ENCODE data around the gene DNAJC13. TPM values are rescaled to one million over a fixed set of nuclear protein-coding genes. Genes with fewer than 3 reads are reported as not detected.
A peak's percentile ranks its signal among the peaks of the same experiment; 100 is the strongest.

Gene DNAJC13
- total and polyA plus RNA-seq, 7 donors = 9.0 to 55.9 (median 33.2) TPM

DNA sequence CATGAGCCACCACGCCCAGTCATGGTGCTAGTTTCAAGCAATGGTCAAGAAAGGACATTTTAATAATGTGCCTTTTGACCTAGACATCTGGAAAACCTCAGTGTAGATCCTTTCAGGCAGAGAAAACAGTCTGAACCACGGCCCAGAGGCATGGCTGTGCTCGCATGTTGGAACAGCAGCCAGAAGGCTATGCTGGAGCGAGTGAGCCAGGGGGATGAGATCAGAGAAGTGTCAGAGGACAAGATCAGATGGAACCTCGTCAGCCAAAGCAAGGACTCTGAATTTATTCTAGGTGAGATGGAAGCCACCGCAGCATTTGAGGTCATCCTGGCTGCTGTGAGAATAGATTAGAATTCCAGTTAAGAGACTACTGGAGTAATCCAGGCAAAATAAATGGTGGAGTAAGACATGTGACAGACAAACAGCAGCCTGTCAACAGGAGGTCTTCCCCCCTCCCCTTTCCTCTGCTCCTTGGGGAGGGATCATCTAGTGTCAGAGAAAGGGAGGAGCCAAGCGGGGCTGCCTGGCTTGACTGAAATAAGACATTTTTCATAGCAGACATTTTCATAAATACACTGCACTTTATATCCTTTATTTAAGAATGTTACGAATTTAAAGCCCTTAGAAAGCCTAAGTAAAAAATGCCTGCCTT lies 139.3 kb downstream of the DNAJC13 start:
- peaks cover 0 to 4% (median 0%) of the 10 kb centered on the region in 4 donors for H3K4me1 ChIP-seq
- no peaks in the 10 kb centered on the region for H3K27me3 ChIP-seq
- H3K4me3 ChIP-seq = no peak overlapping the region
- H3K27ac ChIP-seq = peak overlapping the region; percentile 29 to 61 (median 30)
- intact Hi-C loops (cut with DNase I) = no loop called here
- peak; percentile 90 for DNase-seq
- H3K36me3 ChIP-seq = peaks cover 0 to 32% (median 5%) of the 10 kb centered on the region in 4 donors
- WGBS, 2 donors = 87 to 92% methylated on average over 8 of the region's 8 CpGs
- H3K9me3 ChIP-seq = no peaks in the 10 kb centered on the region
- TF ChIP-seq, protein P1, sequence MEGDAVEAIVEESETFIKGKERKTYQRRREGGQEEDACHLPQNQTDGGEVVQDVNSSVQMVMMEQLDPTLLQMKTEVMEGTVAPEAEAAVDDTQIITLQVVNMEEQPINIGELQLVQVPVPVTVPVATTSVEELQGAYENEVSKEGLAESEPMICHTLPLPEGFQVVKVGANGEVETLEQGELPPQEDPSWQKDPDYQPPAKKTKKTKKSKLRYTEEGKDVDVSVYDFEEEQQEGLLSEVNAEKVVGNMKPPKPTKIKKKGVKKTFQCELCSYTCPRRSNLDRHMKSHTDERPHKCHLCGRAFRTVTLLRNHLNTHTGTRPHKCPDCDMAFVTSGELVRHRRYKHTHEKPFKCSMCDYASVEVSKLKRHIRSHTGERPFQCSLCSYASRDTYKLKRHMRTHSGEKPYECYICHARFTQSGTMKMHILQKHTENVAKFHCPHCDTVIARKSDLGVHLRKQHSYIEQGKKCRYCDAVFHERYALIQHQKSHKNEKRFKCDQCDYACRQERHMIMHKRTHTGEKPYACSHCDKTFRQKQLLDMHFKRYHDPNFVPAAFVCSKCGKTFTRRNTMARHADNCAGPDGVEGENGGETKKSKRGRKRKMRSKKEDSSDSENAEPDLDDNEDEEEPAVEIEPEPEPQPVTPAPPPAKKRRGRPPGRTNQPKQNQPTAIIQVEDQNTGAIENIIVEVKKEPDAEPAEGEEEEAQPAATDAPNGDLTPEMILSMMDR (IDR thresholded peaks at IDR 0.05) = no peak
- TF ChIP-seq POLR2AphosphoS5 (IDR thresholded peaks at IDR 0.05) = peak; percentile 7 to 70 (median 43)

DNA sequence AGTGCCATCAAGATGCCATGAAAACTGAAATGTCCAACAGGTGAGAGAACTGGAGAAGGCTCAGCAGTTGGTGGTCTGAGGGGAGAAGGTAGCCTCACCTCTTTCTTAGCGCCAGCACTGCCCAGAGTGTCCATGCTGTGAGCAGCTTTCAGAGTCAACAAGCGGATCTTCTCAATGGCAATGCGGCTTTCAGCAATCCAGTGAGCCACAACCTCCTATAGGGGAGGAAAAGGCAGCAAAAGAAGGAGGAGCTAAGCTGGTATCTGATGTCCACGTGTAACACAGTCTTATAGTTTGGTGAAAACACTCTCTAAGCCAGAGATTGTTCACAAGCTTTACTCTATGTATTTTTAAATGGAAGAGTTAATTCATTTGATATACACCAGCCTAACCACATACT lies 143.7 kb downstream of the DNAJC13 start:
- Histone ChIP-seq H3K36me3 (peaks cover 0 to 35% (median 5%) of the 10 kb centered on the region in 4 donors), H3K4me3 (no peak overlapping the region), H3K4me1 (no peaks in the 10 kb centered on the region), H3K27ac (no peak overlapping the region), H3K9me3 (no peaks in the 10 kb centered on the region), H3K27me3 (no peaks in the 10 kb centered on the region)
- intact Hi-C loops (cut with DNase I) = no loop called here
- DNase-seq = no peak
- WGBS, 2 donors = 82 to 89% methylated on average over 4 of the region's 4 CpGs
- TF ChIP-seq POLR2AphosphoS5 (IDR thresholded peaks at IDR 0.05) = no peak
- TF ChIP-seq, protein P1 (IDR thresholded peaks at IDR 0.05) = no peak
- no peak for TF ChIP-seq POLR2A (IDR thresholded peaks at IDR 0.05)
- TF ChIP-seq EP300 (IDR thresholded peaks at IDR 0.05) = no peak

DNA sequence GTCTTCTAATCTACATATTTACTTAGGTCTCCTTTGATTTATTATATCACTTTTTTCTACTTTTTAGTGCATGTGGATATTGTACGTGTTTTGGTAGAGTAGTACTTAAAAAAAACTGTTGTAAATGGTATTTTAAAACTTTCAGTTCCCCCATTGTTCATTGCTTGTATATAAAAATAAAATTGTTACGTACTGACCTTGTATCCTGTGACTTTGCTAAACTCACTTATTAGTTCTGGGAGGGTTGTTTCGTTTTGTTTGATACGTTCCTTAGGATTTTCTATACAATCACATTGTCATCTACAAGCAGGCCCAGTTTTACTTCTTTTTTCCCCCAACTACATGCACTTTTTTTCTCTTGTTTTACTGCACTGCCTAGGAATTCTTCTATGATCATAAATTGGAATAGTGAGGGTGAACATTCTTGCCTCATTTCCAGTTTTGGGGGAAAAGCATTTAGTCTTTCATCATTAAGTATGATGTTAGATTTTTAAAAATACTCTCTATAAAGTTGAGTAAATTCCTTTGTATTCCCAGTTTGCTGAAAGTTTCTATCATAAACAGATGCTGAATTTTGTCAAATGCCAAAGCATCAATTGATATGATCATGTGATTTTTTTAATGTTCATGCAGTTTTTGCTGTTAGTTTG lies 146.2 kb downstream of the DNAJC13 start:
- no peak for DNase-seq
- peaks cover 0 to 24% (median 3%) of the 10 kb centered on the region in 4 donors for H3K36me3 ChIP-seq
- no peaks in the 10 kb centered on the region for H3K27me3 ChIP-seq
- intact Hi-C loops (cut with DNase I) = no loop called here
- 79 to 91% methylated on average over 4 of the region's 4 CpGs for WGBS, 2 donors
- TF ChIP-seq POLR2AphosphoS5 (IDR thresholded peaks at IDR 0.05) = no peak
- TF ChIP-seq EP300 (IDR thresholded peaks at IDR 0.05) = no peak
- no peak for TF ChIP-seq POLR2A (IDR thresholded peaks at IDR 0.05)
- TF ChIP-seq, protein P1 (IDR thresholded peaks at IDR 0.05) = no peak
- no peak overlapping the region for H3K27ac ChIP-seq
- H3K4me3 ChIP-seq = no peak overlapping the region
- no peaks in the 10 kb centered on the region for H3K9me3 ChIP-seq
- no peaks in the 10 kb centered on the region for H3K4me1 ChIP-seq

DNA sequence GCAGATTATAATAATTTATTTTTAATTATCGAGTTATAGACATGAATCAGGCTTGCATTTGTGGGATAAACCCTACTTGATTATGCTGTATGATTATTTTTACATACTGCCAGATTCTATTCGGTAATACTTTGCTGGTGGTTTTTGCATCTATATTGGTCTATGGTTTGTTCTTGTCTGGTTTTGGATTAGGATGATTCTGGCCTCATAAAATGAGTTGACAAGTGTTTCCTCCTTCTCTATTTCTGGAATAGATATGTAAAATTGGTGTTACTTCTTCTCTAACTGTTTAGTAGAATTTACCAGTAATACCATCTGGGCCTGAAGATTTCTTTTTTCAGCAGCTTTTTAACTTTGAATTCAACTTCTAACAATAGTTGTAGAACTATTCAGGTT lies 146.8 kb downstream of the DNAJC13 start:
- TF ChIP-seq EP300 (IDR thresholded peaks at IDR 0.05) = no peak
- no peak for TF ChIP-seq POLR2AphosphoS5 (IDR thresholded peaks at IDR 0.05)
- TF ChIP-seq, protein P1 (IDR thresholded peaks at IDR 0.05) = no peak
- no peak for TF ChIP-seq POLR2A (IDR thresholded peaks at IDR 0.05)
- Histone ChIP-seq H3K4me1 (peaks cover 0 to 3% (median 0%) of the 10 kb centered on the region in 4 donors), H3K9me3 (no peaks in the 10 kb centered on the region), H3K36me3 (peaks cover 0 to 19% (median under 1%) of the 10 kb centered on the region in 4 donors), H3K27me3 (no peaks in the 10 kb centered on the region), H3K4me3 (no peak overlapping the region), H3K27ac (no peak overlapping the region)
- no peak for DNase-seq
- 81 to 94% methylated on average over 2 of the region's 2 CpGs for WGBS, 2 donors
- intact Hi-C loops (cut with DNase I) = no loop called here

Data from sigmoid colon (tissue), 7 donors.